GM21723 (cell line): Measurements from ENCODE around the gene SRRM1.
A peak's percentile ranks its signal among the peaks of the same experiment; 100 is the strongest.
"Not testable (repeated sequence)": the region's sequence is repeated elsewhere in the genome, so short reads cannot be mapped to it uniquely, and the experiment has no call there.

Source experiments
- ATAC-seq: cut with Tn5 transposase; IDR thresholded peaks from one replicate; pipeline ENCODE4 v1.9.1; 2021; ENCODE audit warnings: mild to moderate bottlenecking, moderate library complexity; ENCODE audit not compliant: unreplicated experiment

The SRRM1 gene

GRCh38 chr1:24693827-24694379 lies 50.8 kb downstream of the SRRM1 start:
- ATAC-seq = no peak

- no peak for ATAC-seq
These were observed 51.3 kb downstream of the SRRM1 start for GRCh38 chr1:24694380-24694843.

- no peak for ATAC-seq
These were observed 52.3 kb downstream of the SRRM1 start for GRCh38 chr1:24695202-24695974.

GRCh38 chr1:24696041-24696755 lies 53.1 kb downstream of the SRRM1 start:
- no peak for ATAC-seq

GRCh38 chr1:24696756-24697330 lies 53.7 kb downstream of the SRRM1 start:
- ATAC-seq = no peak

- not testable (repeated sequence) for ATAC-seq
These were observed 54.4 kb downstream of the SRRM1 start for GRCh38 chr1:24697453-24698001.

GRCh38 chr1:24698326-24698725 lies 55.2 kb downstream of the SRRM1 start:
- not testable (repeated sequence) for ATAC-seq

GRCh38 chr1:24699628-24700027 lies 56.5 kb downstream of the SRRM1 start:
- ATAC-seq = no peak

GRCh38 chr1:24702511-24703293 lies 59.6 kb downstream of the SRRM1 start:
- ATAC-seq = no peak

GRCh38 chr1:24704411-24705259 lies 61.5 kb downstream of the SRRM1 start:
- no peak for ATAC-seq

- peak; percentile 72 for ATAC-seq
These were observed 62.4 kb downstream of the SRRM1 start for GRCh38 chr1:24705260-24706073.

GRCh38 chr1:24706074-24706389 lies 62.9 kb downstream of the SRRM1 start:
- ATAC-seq = not testable (repeated sequence)

GRCh38 chr1:24707687-24708086 lies 64.6 kb downstream of the SRRM1 start:
- ATAC-seq = no peak

GRCh38 chr1:24708938-24709337 lies 65.8 kb downstream of the SRRM1 start:
- no peak for ATAC-seq

GRCh38 chr1:24709791-24710441 lies 66.8 kb downstream of the SRRM1 start:
- no peak for ATAC-seq

GRCh38 chr1:24711329-24711728 lies 68.2 kb downstream of the SRRM1 start:
- no peak for ATAC-seq

- ATAC-seq = no peak
These were observed 70.1 kb downstream of the SRRM1 start for GRCh38 chr1:24713176-24713575.

GRCh38 chr1:24713736-24714135 lies 70.6 kb downstream of the SRRM1 start:
- no peak for ATAC-seq
